ENCODE measurements around the gene TRIP12. TPM values are rescaled to one million over a fixed set of nuclear protein-coding genes. Genes with fewer than 3 reads are reported as not detected.
"Not testable (repeated sequence)": the region's sequence is repeated elsewhere in the genome, so short reads cannot be mapped to it uniquely, and the experiment has no call there.

TRIP12 gene
- total RNA-seq, 1 experiment from 2014 or later, result 265 TPM

GRCh38 chr2:229800997-229801754, 120.6 kb downstream of the TRIP12 start:
- ChIA-PET CTCF (interaction anchor here (0.6 to 7.4 kb wide), 33 partner anchors 9 to 1983 kb away, joined by 3 to 74 read pairs (median 3); partner anchors contain the start of gene TRIP12), POLR2A (interaction anchor here (0.6 to 1.6 kb wide), 7 partner anchors 10 to 997 kb away, joined by 3 to 5 read pairs (median 4); no protein-coding TSS in a partner anchor)
- DNase-seq (ENCODE audit: unreplicated experiment), result peak; percentile 79
- BruUV-seq (replicated peaks), result no TSS peak
- H3K4me3 Mint-ChIP-seq (ENCODE audit: unreplicated experiment), result no peak overlapping the region
- peaks cover 9% of the 10 kb centered on the region for H3K4me1 Mint-ChIP-seq (ENCODE audit: insufficient read depth, unreplicated experiment)
- intact Hi-C loops (cut with micrococcal nuclease), result loop anchor here (1.0 to 5.0 kb wide), 3 partner anchors 109 to 811 kb away; no protein-coding TSS in a partner anchor
- no peak overlapping the region for H3K27ac Mint-ChIP-seq (ENCODE audit: low read depth, unreplicated experiment)
- H3K36me3 Mint-ChIP-seq (ENCODE audit: insufficient read depth, unreplicated experiment), result peaks cover 91% of the 10 kb centered on the region
- TF ChIP-seq CTCF (IDR thresholded peaks at IDR 0.05; ENCODE audit: unreplicated experiment), result peak; percentile 65
- no peaks in the 10 kb centered on the region for H3K27me3 Mint-ChIP-seq (ENCODE audit: insufficient read depth, unreplicated experiment)
- no peaks in the 10 kb centered on the region for H3K9me3 Mint-ChIP-seq (ENCODE audit: unreplicated experiment)

GRCh38 chr2:229798446-229799155, 123.2 kb downstream of the TRIP12 start:
- intact Hi-C loops (cut with micrococcal nuclease), result no loop called here

GRCh38 chr2:229795058-229795457, 126.8 kb downstream of the TRIP12 start:
- BruUV-seq (replicated peaks), result no TSS peak
- TF ChIP-seq CTCF (IDR thresholded peaks at IDR 0.05; ENCODE audit: unreplicated experiment), result no peak
- no peaks in the 10 kb centered on the region for H3K27me3 Mint-ChIP-seq (ENCODE audit: insufficient read depth, unreplicated experiment)
- H3K9me3 Mint-ChIP-seq (ENCODE audit: unreplicated experiment), result no peaks in the 10 kb centered on the region
- H3K36me3 Mint-ChIP-seq (ENCODE audit: insufficient read depth, unreplicated experiment), result peaks cover 88% of the 10 kb centered on the region
- no peak overlapping the region for H3K4me3 Mint-ChIP-seq (ENCODE audit: unreplicated experiment)
- ChIA-PET POLR2A (no interaction called here), CTCF (interaction anchor here (7.4 kb wide), 1 partner anchor 14 kb away, joined by 74 read pairs; no protein-coding TSS in a partner anchor)
- H3K27ac Mint-ChIP-seq (ENCODE audit: low read depth, unreplicated experiment), result no peak overlapping the region
- intact Hi-C loops (cut with micrococcal nuclease), result no loop called here
- H3K4me1 Mint-ChIP-seq (ENCODE audit: insufficient read depth, unreplicated experiment), result no peaks in the 10 kb centered on the region
- DNase-seq (ENCODE audit: unreplicated experiment), result no peak

More at GRCh38 chr2:229798446-229799155, 123.2 kb downstream of the TRIP12 start:
- H3K36me3 Mint-ChIP-seq (ENCODE audit: insufficient read depth, unreplicated experiment), result peaks cover 79% of the 10 kb centered on the region
- no peak overlapping the region for H3K27ac Mint-ChIP-seq (ENCODE audit: low read depth, unreplicated experiment)
- no peak overlapping the region for H3K4me3 Mint-ChIP-seq (ENCODE audit: unreplicated experiment)
- POLR2A ChIA-PET, result interaction anchor here (0.6 to 2.1 kb wide), 5 partner anchors 12 to 1930 kb away, joined by 3 to 5 read pairs (median 4); no protein-coding TSS in a partner anchor
- H3K4me1 Mint-ChIP-seq (ENCODE audit: insufficient read depth, unreplicated experiment), result peaks cover 9% of the 10 kb centered on the region
- no TSS peak for BruUV-seq (replicated peaks)
- no peaks in the 10 kb centered on the region for H3K27me3 Mint-ChIP-seq (ENCODE audit: insufficient read depth, unreplicated experiment)
- no peaks in the 10 kb centered on the region for H3K9me3 Mint-ChIP-seq (ENCODE audit: unreplicated experiment)
- CTCF ChIA-PET, result interaction anchor here (0.7 to 7.4 kb wide), 2 partner anchors 12 to 18 kb away, joined by 3 to 74 read pairs; no protein-coding TSS in a partner anchor
- DNase-seq (ENCODE audit: unreplicated experiment), result no peak
- no peak for TF ChIP-seq CTCF (IDR thresholded peaks at IDR 0.05; ENCODE audit: unreplicated experiment)

- BruUV-seq (replicated peaks), result no TSS peak
- no peaks in the 10 kb centered on the region for H3K4me1 Mint-ChIP-seq (ENCODE audit: insufficient read depth, unreplicated experiment)
Measured at GRCh38 chr2:229794636-229795035, 127.2 kb downstream of the TRIP12 start.

GRCh38 chr2:229786289-229786688, 135.5 kb downstream of the TRIP12 start:
- intact Hi-C loops (cut with micrococcal nuclease); BruUV-seq (replicated peaks): not testable (repeated sequence)

More at GRCh38 chr2:229794636-229795035, 127.2 kb downstream of the TRIP12 start:
- no peak for TF ChIP-seq CTCF (IDR thresholded peaks at IDR 0.05; ENCODE audit: unreplicated experiment)
- Mint-ChIP-seq H3K27ac (ENCODE audit: low read depth, unreplicated experiment) (no peak overlapping the region), H3K36me3 (ENCODE audit: insufficient read depth, unreplicated experiment) (peaks cover 88% of the 10 kb centered on the region), H3K4me3 (ENCODE audit: unreplicated experiment) (no peak overlapping the region), H3K9me3 (ENCODE audit: unreplicated experiment) (no peaks in the 10 kb centered on the region), H3K27me3 (ENCODE audit: insufficient read depth, unreplicated experiment) (no peaks in the 10 kb centered on the region)
- DNase-seq (ENCODE audit: unreplicated experiment), result no peak
- CTCF ChIA-PET, result interaction anchor here (7.4 kb wide), 1 partner anchor 14 kb away, joined by 74 read pairs; no protein-coding TSS in a partner anchor
- intact Hi-C loops (cut with micrococcal nuclease), result no loop called here
- POLR2A ChIA-PET, result no interaction called here

More at GRCh38 chr2:229786289-229786688, 135.5 kb downstream of the TRIP12 start:
- POLR2A ChIA-PET; DNase-seq (ENCODE audit: unreplicated experiment); H3K9me3 Mint-ChIP-seq (ENCODE audit: unreplicated experiment); H3K4me1 Mint-ChIP-seq (ENCODE audit: insufficient read depth, unreplicated experiment); H3K27ac Mint-ChIP-seq (ENCODE audit: low read depth, unreplicated experiment); H3K4me3 Mint-ChIP-seq (ENCODE audit: unreplicated experiment); H3K27me3 Mint-ChIP-seq (ENCODE audit: insufficient read depth, unreplicated experiment): not testable (repeated sequence)
- peaks cover 86% of the 10 kb centered on the region for H3K36me3 Mint-ChIP-seq (ENCODE audit: insufficient read depth, unreplicated experiment)
- CTCF ChIA-PET, result interaction anchor here (0.7 to 0.9 kb wide), 2 partner anchors 13 to 28 kb away, joined by 3 read pairs; no protein-coding TSS in a partner anchor
